ENCODE data around the gene MARCOL. TPM values are rescaled to one million over a fixed set of nuclear protein-coding genes. Genes with fewer than 3 reads are reported as not detected.
"Not testable (repeated sequence)": the region's sequence is repeated elsewhere in the genome, so short reads cannot be mapped to it uniquely, and the experiment has no call there.

The MARCOL gene
- total RNA-seq, 2 donors from 2014 or later: not detected

GRCh38 chr5:148224117-148224742, 14.1 kb upstream of the MARCOL start:
- DNase-seq (no peak), ATAC-seq (replicated peaks in 1 of 2) (peak in 1 of 2 donors; percentile 52)
- no peak overlapping the region for H3K27ac Mint-ChIP-seq
- no peaks in the 10 kb centered on the region for H3K4me1 Mint-ChIP-seq (ENCODE audit: low read depth)
- H3K4me3 Mint-ChIP-seq: no peak overlapping the region
- H3K36me3 Mint-ChIP-seq (ENCODE audit: insufficient read depth in 2 of 2): no peaks in the 10 kb centered on the region
- H3K27me3 Mint-ChIP-seq (ENCODE audit: low read depth): peaks cover 4% of the 10 kb centered on the region
- H3K9me3 Mint-ChIP-seq: no peaks in the 10 kb centered on the region

DNA sequence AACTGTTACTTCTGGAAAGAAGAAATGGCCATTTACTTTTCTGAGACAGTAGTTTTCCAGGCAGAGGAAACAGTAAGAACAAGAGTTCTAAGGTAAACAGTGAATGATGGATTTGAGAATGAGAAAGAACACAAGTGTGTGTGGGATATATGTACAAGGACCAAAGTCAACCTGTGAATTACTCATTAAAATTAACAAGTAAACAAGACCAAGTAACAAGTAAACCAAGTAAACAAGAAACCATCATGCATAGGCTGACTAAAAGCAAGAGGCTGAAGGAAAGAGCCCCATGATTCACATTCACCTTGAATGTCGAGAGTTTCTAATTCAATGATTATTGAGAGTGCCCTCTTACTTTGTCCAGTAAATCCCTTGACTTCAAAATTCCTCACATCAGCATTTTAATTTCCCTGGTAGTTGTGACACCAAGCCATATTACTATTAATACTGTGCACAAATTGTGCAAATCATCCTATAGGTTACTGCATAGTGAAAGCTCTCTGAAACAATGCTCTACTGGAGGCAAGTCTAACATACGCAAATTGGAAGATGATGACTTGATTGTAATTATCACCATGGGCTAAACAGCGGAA, 9.8 kb upstream of the MARCOL start:
- no peaks in the 10 kb centered on the region for H3K36me3 Mint-ChIP-seq (ENCODE audit: insufficient read depth in 2 of 2)
- no peaks in the 10 kb centered on the region for H3K4me1 Mint-ChIP-seq (ENCODE audit: low read depth)
- no peak overlapping the region for H3K4me3 Mint-ChIP-seq
- H3K9me3 Mint-ChIP-seq: peaks cover 0 to 3% of the 10 kb centered on the region in 2 donors
- peaks cover 5% of the 10 kb centered on the region for H3K27me3 Mint-ChIP-seq (ENCODE audit: low read depth)
- peak overlapping the region; percentile 46 for H3K27ac Mint-ChIP-seq
- no peak for DNase-seq
- peak in 1 of 2 donors; percentile 61 for ATAC-seq (replicated peaks in 1 of 2)

DNA sequence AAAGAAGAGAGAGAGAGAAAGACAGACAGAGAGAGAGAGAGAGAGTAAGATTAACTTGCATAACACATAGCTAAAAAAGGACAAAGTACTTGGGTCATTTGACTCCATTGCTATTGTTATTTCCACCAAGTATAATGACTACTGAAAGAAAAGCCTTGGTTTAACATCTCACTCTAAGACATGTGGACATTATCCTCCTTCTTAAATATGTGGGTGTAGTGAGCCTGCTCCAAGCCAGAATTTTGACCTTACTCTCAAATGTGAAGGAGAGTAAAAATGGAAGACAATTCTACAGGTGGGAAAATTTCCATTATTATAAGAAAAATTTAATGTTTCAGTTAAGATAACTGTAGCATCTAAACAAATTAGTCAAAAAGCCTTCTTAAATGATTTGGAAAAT, 8.5 kb upstream of the MARCOL start:
- peaks cover 5% of the 10 kb centered on the region for H3K27me3 Mint-ChIP-seq (ENCODE audit: low read depth)
- ATAC-seq (replicated peaks in 1 of 2) (no peak), DNase-seq (no peak)
- no peak overlapping the region for H3K27ac Mint-ChIP-seq
- no peaks in the 10 kb centered on the region for H3K4me1 Mint-ChIP-seq (ENCODE audit: low read depth)
- H3K9me3 Mint-ChIP-seq: peaks cover 0 to 3% of the 10 kb centered on the region in 2 donors
- H3K4me3 Mint-ChIP-seq: no peak overlapping the region
- H3K36me3 Mint-ChIP-seq (ENCODE audit: insufficient read depth in 2 of 2): no peaks in the 10 kb centered on the region

GRCh38 chr5:148230240-148230639, 8.1 kb upstream of the MARCOL start:
- Mint-ChIP-seq H3K36me3 (ENCODE audit: insufficient read depth in 2 of 2) (no peaks in the 10 kb centered on the region), H3K4me1 (ENCODE audit: low read depth) (no peaks in the 10 kb centered on the region), H3K4me3 (no peak overlapping the region), H3K27me3 (ENCODE audit: low read depth) (peaks cover 5% of the 10 kb centered on the region), H3K9me3 (peaks cover 0 to 3% of the 10 kb centered on the region in 2 donors), H3K27ac (no peak overlapping the region)
- DNase-seq (no peak), ATAC-seq (replicated peaks in 1 of 2) (no peak)

DNA sequence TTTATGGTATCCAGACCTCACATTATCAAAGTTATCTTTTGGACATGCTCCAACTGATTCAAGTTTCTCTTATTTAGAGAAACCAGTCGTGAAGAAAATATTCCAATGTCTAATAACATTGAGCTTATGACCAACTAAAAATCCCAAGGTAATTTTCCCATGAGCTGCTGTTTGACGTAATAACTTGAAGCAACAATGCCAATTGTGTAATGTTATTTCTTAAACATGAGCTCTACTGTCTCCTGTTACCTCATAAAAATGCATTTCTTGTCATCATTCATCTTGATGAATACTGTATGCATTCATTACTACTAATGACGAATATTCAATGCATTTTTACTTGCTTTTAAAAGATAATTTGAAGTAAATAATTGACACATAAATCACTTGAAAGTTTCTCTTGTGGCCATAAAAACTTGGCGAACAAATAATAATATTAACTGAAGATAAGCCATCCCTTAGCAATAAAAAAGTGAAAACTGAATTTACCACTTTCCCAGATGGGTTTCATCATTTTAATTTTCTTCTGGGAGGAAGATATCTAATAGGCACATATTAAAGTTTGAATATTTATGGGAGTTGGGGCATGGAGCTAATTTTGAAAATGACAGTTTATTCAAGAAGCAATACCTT, 424 bp upstream of the MARCOL start:
- ATAC-seq (replicated peaks in 1 of 2) (no peak), DNase-seq (no peak)
- Mint-ChIP-seq H3K27me3 (ENCODE audit: low read depth) (peaks cover 5% of the 10 kb centered on the region), H3K27ac (no peak overlapping the region), H3K36me3 (ENCODE audit: insufficient read depth in 2 of 2) (no peaks in the 10 kb centered on the region), H3K4me3 (no peak overlapping the region), H3K9me3 (peaks cover 0 to 2% of the 10 kb centered on the region in 2 donors), H3K4me1 (ENCODE audit: low read depth) (no peaks in the 10 kb centered on the region)

- no peak overlapping the region for H3K4me3 Mint-ChIP-seq
- no peaks in the 10 kb centered on the region for H3K27me3 Mint-ChIP-seq (ENCODE audit: low read depth)
Measured at GRCh38 chr5:148248894-148249293, 10.6 kb downstream of the MARCOL start.

GRCh38 chr5:148255456-148255855, 17.1 kb downstream of the MARCOL start:
- Mint-ChIP-seq H3K4me1 (ENCODE audit: low read depth) (no peaks in the 10 kb centered on the region), H3K27ac (no peak overlapping the region), H3K9me3 (peaks cover 14 to 17% of the 10 kb centered on the region in 2 donors), H3K36me3 (ENCODE audit: insufficient read depth in 2 of 2) (peaks cover 2 to 5% of the 10 kb centered on the region in 2 donors), H3K27me3 (ENCODE audit: low read depth) (no peaks in the 10 kb centered on the region), H3K4me3 (no peak overlapping the region)
- no peak for ATAC-seq (replicated peaks in 1 of 2)
- no peak for DNase-seq

More at GRCh38 chr5:148248894-148249293, 10.6 kb downstream of the MARCOL start:
- H3K36me3 Mint-ChIP-seq (ENCODE audit: insufficient read depth in 2 of 2): no peaks in the 10 kb centered on the region
- no peaks in the 10 kb centered on the region for H3K4me1 Mint-ChIP-seq (ENCODE audit: low read depth)
- no peak overlapping the region for H3K27ac Mint-ChIP-seq
- peaks cover 0 to 3% of the 10 kb centered on the region in 2 donors for H3K9me3 Mint-ChIP-seq
- no peak for DNase-seq
- ATAC-seq (replicated peaks in 1 of 2): no peak

DNA sequence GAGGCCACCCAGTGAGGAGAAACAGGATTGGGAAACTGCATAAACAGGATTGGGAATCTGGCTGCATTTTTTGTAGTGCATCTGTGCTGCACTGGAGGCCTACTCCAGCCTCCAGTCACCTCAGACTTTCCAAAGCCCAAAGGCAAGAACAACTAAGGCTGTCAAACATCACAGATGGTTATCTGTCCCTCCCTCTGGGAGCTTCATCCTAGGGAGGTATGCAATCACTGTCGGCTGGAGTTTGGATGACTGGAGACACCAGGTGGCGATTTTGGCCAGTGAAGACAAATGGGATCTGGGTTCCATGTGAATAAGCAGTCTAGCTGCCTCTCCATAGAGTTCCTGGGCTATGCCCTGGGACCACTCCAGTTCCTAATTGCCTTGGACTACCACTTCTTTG, 21.0 kb downstream of the MARCOL start:
- no peaks in the 10 kb centered on the region for H3K4me1 Mint-ChIP-seq (ENCODE audit: low read depth)

DNA sequence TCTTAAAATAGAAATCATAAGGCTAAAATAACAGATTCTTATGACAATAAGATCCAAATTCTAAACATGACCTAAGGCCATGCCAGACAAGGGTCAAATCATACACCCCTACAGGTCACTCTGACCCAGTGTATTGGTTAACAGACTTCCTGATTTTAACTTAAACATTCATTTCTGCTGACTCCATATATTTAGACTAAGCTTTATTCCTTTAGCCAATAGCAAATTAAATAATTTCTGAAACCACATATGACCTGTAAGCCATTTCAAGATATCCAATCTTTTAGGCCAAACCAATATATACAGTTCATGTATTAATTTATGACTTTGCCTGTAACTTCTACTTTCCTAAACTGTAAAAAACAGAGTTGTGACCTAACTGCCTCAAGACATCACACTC, 22.9 kb downstream of the MARCOL start:
- no peak for ATAC-seq (replicated peaks in 1 of 2)

More for the DNA sequence above, 21.0 kb downstream of the MARCOL start:
- Mint-ChIP-seq H3K36me3 (ENCODE audit: insufficient read depth in 2 of 2) (peaks cover 2 to 6% of the 10 kb centered on the region in 2 donors), H3K9me3 (peaks cover 16 to 18% of the 10 kb centered on the region in 2 donors), H3K4me3 (no peak overlapping the region), H3K27me3 (ENCODE audit: low read depth) (no peaks in the 10 kb centered on the region), H3K27ac (no peak overlapping the region)
- no peak for DNase-seq
- ATAC-seq (replicated peaks in 1 of 2): no peak

DNA sequence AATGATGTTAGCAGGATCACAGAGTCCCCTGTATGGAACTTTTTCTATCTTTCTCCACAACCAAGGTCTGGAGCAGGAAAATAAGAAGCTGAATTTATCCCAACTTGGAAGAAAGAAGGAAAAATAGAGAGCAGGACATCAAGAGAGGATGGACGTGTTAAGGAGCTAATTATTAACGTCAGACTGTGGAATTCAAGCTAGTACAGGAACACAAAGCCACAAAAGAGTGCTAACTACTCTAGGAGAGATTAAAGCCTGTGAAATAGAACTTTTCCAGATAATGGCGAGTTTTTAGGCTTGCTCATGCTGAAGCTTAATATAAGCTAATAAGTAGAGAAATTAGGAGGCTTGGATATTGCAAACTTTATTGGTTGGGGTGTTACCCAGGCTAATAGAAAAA, 29.6 kb downstream of the MARCOL start:
- DNase-seq (no peak), ATAC-seq (replicated peaks in 1 of 2) (no peak)
- Mint-ChIP-seq H3K27ac (no peak overlapping the region), H3K27me3 (ENCODE audit: low read depth) (no peaks in the 10 kb centered on the region), H3K4me3 (no peak overlapping the region), H3K36me3 (ENCODE audit: insufficient read depth in 2 of 2) (no peaks in the 10 kb centered on the region), H3K4me1 (ENCODE audit: low read depth) (no peaks in the 10 kb centered on the region), H3K9me3 (peaks cover 0 to 1% of the 10 kb centered on the region in 2 donors)

More for the DNA sequence above, 22.9 kb downstream of the MARCOL start:
- no peak overlapping the region for H3K27ac Mint-ChIP-seq
- peaks cover 14 to 18% of the 10 kb centered on the region in 2 donors for H3K9me3 Mint-ChIP-seq
- peaks cover 2 to 6% of the 10 kb centered on the region in 2 donors for H3K36me3 Mint-ChIP-seq (ENCODE audit: insufficient read depth in 2 of 2)
- H3K27me3 Mint-ChIP-seq (ENCODE audit: low read depth): no peaks in the 10 kb centered on the region
- H3K4me3 Mint-ChIP-seq: no peak overlapping the region
- DNase-seq: no peak
- no peaks in the 10 kb centered on the region for H3K4me1 Mint-ChIP-seq (ENCODE audit: low read depth)

DNA sequence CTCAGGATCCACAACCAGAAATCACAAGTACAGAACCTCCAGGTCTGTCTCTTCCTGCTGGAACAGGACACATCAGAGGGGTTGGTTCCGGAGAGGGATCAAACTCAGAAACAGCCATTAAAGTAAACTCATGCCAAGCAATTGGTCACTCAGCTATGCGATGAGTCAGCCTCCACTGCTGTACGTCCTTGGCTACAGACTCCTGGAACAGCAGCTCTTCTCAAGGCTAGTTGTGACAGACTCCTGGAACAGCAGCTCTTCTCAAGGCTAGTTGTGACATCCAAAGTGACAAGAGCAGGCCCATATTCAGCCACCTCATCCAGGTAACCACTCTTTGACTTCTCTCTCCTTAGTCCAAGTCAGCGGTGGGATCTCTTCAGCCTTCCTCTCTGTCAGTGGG, 30.2 kb downstream of the MARCOL start, which contains the start of gene SPINK13:
Gene SPINK13 (plus strand): TSS at position 229 of the 400 bp plus-strand sequence. CDS start 1,279 bp downstream, outside the sequence.
- Mint-ChIP-seq H3K27me3 (ENCODE audit: low read depth) (no peaks in the 10 kb centered on the region), H3K4me1 (ENCODE audit: low read depth) (no peaks in the 10 kb centered on the region), H3K36me3 (ENCODE audit: insufficient read depth in 2 of 2) (no peaks in the 10 kb centered on the region), H3K27ac (no peak within 1 kb of the TSS), H3K4me3 (no peak within 1 kb of the TSS), H3K9me3 (peaks cover 0 to 1% of the 10 kb centered on the region in 2 donors)
- no peak for ATAC-seq (replicated peaks in 1 of 2)
- DNase-seq: no peak

DNA sequence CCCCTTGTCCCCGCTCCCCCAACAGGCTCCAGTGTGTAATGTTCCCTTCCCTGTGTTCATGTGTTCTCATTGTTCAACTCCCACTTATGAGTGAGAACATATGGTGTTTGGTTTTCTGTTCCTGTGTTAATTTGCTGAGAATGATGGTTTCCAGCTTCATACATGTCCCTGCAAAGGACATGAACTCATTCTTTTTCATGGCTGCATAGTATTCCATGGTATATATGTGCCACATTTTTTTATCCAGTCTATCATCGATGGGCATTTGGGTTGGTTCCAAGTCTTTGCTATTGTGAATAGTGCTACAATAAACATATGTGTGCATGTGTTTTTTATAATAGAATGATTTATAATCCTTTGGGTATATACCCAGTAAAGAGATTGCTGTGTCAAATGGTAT, 36.8 kb downstream of the MARCOL start:
- not testable (repeated sequence) for H3K4me1 Mint-ChIP-seq (ENCODE audit: low read depth); DNase-seq; H3K27ac Mint-ChIP-seq; H3K27me3 Mint-ChIP-seq (ENCODE audit: low read depth); H3K36me3 Mint-ChIP-seq (ENCODE audit: insufficient read depth in 2 of 2); ATAC-seq (replicated peaks in 1 of 2); H3K4me3 Mint-ChIP-seq
- H3K9me3 Mint-ChIP-seq: peaks cover 9 to 11% of the 10 kb centered on the region in 2 donors

DNA sequence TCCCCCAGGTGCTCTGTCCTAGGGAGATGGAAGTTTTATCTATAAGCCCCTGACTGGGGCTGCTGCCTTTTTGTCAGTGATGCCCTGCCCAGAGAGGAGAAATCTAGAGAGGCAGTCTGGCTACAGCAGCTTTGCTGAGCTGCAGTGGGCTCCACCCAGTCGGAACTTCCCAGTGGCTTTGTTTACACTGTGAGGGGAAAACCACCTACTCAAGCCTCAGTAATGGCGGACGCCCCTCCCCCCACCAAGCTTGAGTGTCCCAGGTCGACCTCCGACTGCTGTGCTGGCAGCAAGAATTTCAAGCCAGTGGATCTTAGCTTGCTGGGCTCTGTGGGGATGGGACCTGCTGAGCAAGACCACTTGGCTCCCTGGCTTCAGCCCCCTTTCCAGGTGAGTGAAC, 42.6 kb downstream of the MARCOL start:
- ATAC-seq (replicated peaks in 1 of 2); H3K4me1 Mint-ChIP-seq (ENCODE audit: low read depth); H3K9me3 Mint-ChIP-seq; H3K27ac Mint-ChIP-seq; H3K4me3 Mint-ChIP-seq: not testable (repeated sequence)
- peaks cover 13% of the 10 kb centered on the region for H3K27me3 Mint-ChIP-seq (ENCODE audit: low read depth)
- H3K36me3 Mint-ChIP-seq (ENCODE audit: insufficient read depth in 2 of 2): peaks cover 6 to 10% of the 10 kb centered on the region in 2 donors
- DNase-seq: peak; percentile 15 to 25

Measured in activated T-cell treated with anti-CD3 and anti-CD28 coated beads, Interleukin-2, amount 50 U/mL, for 72 hours (primary cell).